ENCODE measurements around the gene LIPG. TPM values are rescaled to one million over a fixed set of nuclear protein-coding genes. Genes with fewer than 3 reads are reported as not detected.

The LIPG gene
- total RNA-seq, 2 donors from 2014 or later: not detected

- Mint-ChIP-seq H3K4me1 (peaks cover 5% of the 10 kb centered on the region), H3K27me3 (peaks cover 24% of the 10 kb centered on the region), H3K9me3 (no peaks in the 10 kb centered on the region), H3K36me3 (ENCODE audit: low read depth) (no peaks in the 10 kb centered on the region), H3K4me3 (no peak overlapping the region), H3K27ac (no peak overlapping the region)
- ATAC-seq (replicated peaks): no peak
These were observed 39.4 kb downstream of the LIPG start for GRCh38 chr18:49601211-49601610.

- Mint-ChIP-seq H3K36me3 (ENCODE audit: low read depth) (no peaks in the 10 kb centered on the region), H3K4me3 (no peak overlapping the region), H3K4me1 (no peaks in the 10 kb centered on the region), H3K27ac (no peak overlapping the region), H3K9me3 (no peaks in the 10 kb centered on the region), H3K27me3 (peaks cover 14% of the 10 kb centered on the region)
- ATAC-seq (replicated peaks): no peak
These were observed 46.8 kb downstream of the LIPG start for GRCh38 chr18:49608366-49609255.

- peaks cover 15% of the 10 kb centered on the region for H3K27me3 Mint-ChIP-seq
- H3K9me3 Mint-ChIP-seq: no peaks in the 10 kb centered on the region
- no peak overlapping the region for H3K27ac Mint-ChIP-seq
- no peaks in the 10 kb centered on the region for H3K4me1 Mint-ChIP-seq
- no peaks in the 10 kb centered on the region for H3K36me3 Mint-ChIP-seq (ENCODE audit: low read depth)
- H3K4me3 Mint-ChIP-seq: no peak overlapping the region
- ATAC-seq (replicated peaks): no peak
These were observed 47.6 kb downstream of the LIPG start for GRCh38 chr18:49609256-49610021.

GRCh38 chr18:49610022-49610445 is 48.2 kb downstream of the LIPG start:
- H3K27me3 Mint-ChIP-seq: peaks cover 12% of the 10 kb centered on the region
- H3K9me3 Mint-ChIP-seq: no peaks in the 10 kb centered on the region
- no peaks in the 10 kb centered on the region for H3K36me3 Mint-ChIP-seq (ENCODE audit: low read depth)
- no peak overlapping the region for H3K27ac Mint-ChIP-seq
- H3K4me1 Mint-ChIP-seq: no peaks in the 10 kb centered on the region
- H3K4me3 Mint-ChIP-seq: no peak overlapping the region
- ATAC-seq (replicated peaks): no peak

- no peak for ATAC-seq (replicated peaks)
- Mint-ChIP-seq H3K27me3 (peaks cover 9% of the 10 kb centered on the region), H3K27ac (no peak overlapping the region), H3K36me3 (ENCODE audit: low read depth) (no peaks in the 10 kb centered on the region), H3K9me3 (no peaks in the 10 kb centered on the region), H3K4me1 (no peaks in the 10 kb centered on the region), H3K4me3 (no peak overlapping the region)
These were observed 49.5 kb downstream of the LIPG start for GRCh38 chr18:49611316-49611715.

GRCh38 chr18:49612515-49613033 is 50.7 kb downstream of the LIPG start:
- H3K4me1 Mint-ChIP-seq: no peaks in the 10 kb centered on the region
- peaks cover 9% of the 10 kb centered on the region for H3K27me3 Mint-ChIP-seq
- H3K9me3 Mint-ChIP-seq: no peaks in the 10 kb centered on the region
- H3K4me3 Mint-ChIP-seq: no peak overlapping the region
- no peak for ATAC-seq (replicated peaks)
- H3K27ac Mint-ChIP-seq: no peak overlapping the region
- no peaks in the 10 kb centered on the region for H3K36me3 Mint-ChIP-seq (ENCODE audit: low read depth)

GRCh38 chr18:49613141-49613640 is 51.3 kb downstream of the LIPG start:
- Mint-ChIP-seq H3K27me3 (peaks cover 9% of the 10 kb centered on the region), H3K27ac (no peak overlapping the region), H3K4me1 (no peaks in the 10 kb centered on the region), H3K9me3 (no peaks in the 10 kb centered on the region), H3K4me3 (no peak overlapping the region), H3K36me3 (ENCODE audit: low read depth) (no peaks in the 10 kb centered on the region)
- ATAC-seq (replicated peaks): no peak

GRCh38 chr18:49613641-49614151 is 51.8 kb downstream of the LIPG start:
- Mint-ChIP-seq H3K36me3 (ENCODE audit: low read depth) (no peaks in the 10 kb centered on the region), H3K4me3 (no peak overlapping the region), H3K27ac (no peak overlapping the region), H3K9me3 (no peaks in the 10 kb centered on the region), H3K27me3 (peaks cover 9% of the 10 kb centered on the region), H3K4me1 (no peaks in the 10 kb centered on the region)
- ATAC-seq (replicated peaks): no peak

- Mint-ChIP-seq H3K4me3 (no peak overlapping the region), H3K27ac (no peak overlapping the region), H3K4me1 (peaks cover 6% of the 10 kb centered on the region), H3K9me3 (no peaks in the 10 kb centered on the region), H3K36me3 (ENCODE audit: low read depth) (no peaks in the 10 kb centered on the region), H3K27me3 (peaks cover 15% of the 10 kb centered on the region)
- ATAC-seq (replicated peaks): no peak
These were observed 54.9 kb downstream of the LIPG start for GRCh38 chr18:49616618-49617328.

GRCh38 chr18:49617329-49617695 is 55.5 kb downstream of the LIPG start:
- H3K27ac Mint-ChIP-seq: no peak overlapping the region
- no peaks in the 10 kb centered on the region for H3K36me3 Mint-ChIP-seq (ENCODE audit: low read depth)
- H3K4me3 Mint-ChIP-seq: no peak overlapping the region
- H3K9me3 Mint-ChIP-seq: no peaks in the 10 kb centered on the region
- peaks cover 6% of the 10 kb centered on the region for H3K4me1 Mint-ChIP-seq
- no peak for ATAC-seq (replicated peaks)
- H3K27me3 Mint-ChIP-seq: peaks cover 17% of the 10 kb centered on the region

GRCh38 chr18:49617865-49618264 is 56.0 kb downstream of the LIPG start:
- Mint-ChIP-seq H3K4me1 (peaks cover 6% of the 10 kb centered on the region), H3K9me3 (no peaks in the 10 kb centered on the region), H3K36me3 (ENCODE audit: low read depth) (no peaks in the 10 kb centered on the region), H3K4me3 (no peak overlapping the region), H3K27me3 (peaks cover 20% of the 10 kb centered on the region), H3K27ac (no peak overlapping the region)
- ATAC-seq (replicated peaks): no peak

- no peaks in the 10 kb centered on the region for H3K36me3 Mint-ChIP-seq (ENCODE audit: low read depth)
These were observed 57.2 kb downstream of the LIPG start for GRCh38 chr18:49618742-49619681.

GRCh38 chr18:49619801-49620200 is 57.9 kb downstream of the LIPG start:
- no peak overlapping the region for H3K27ac Mint-ChIP-seq
- H3K9me3 Mint-ChIP-seq: no peaks in the 10 kb centered on the region
- H3K36me3 Mint-ChIP-seq (ENCODE audit: low read depth): no peaks in the 10 kb centered on the region
- no peak overlapping the region for H3K4me3 Mint-ChIP-seq
- peaks cover 18% of the 10 kb centered on the region for H3K27me3 Mint-ChIP-seq
- no peak for ATAC-seq (replicated peaks)
- H3K4me1 Mint-ChIP-seq: peaks cover 6% of the 10 kb centered on the region

More at GRCh38 chr18:49618742-49619681, 57.2 kb downstream of the LIPG start:
- H3K9me3 Mint-ChIP-seq: no peaks in the 10 kb centered on the region
- ATAC-seq (replicated peaks): no peak
- H3K4me1 Mint-ChIP-seq: peaks cover 6% of the 10 kb centered on the region
- peaks cover 19% of the 10 kb centered on the region for H3K27me3 Mint-ChIP-seq
- H3K4me3 Mint-ChIP-seq: no peak overlapping the region
- H3K27ac Mint-ChIP-seq: no peak overlapping the region

Measured in activated T-helper 17 cell treated with anti-CD3 and anti-CD28 coated beads, Interleukin-2, amount 50 U/mL, for 72 hours (primary cell).